NCI-H2081 (cell line): ENCODE data around the gene RAB40AL.
"Not testable (repeated sequence)": the region's sequence is repeated elsewhere in the genome, so short reads cannot be mapped to it uniquely, and the experiment has no call there.

ENCODE experiments used
- DNase-seq, 2 experiments: peaks; one replicate each; lab custom pipeline; 2025; lab: John Stamatoyannopoulos, UW

RAB40AL gene

GRCh38 chrX:102936972-102937371 lies at the start of gene RAB40AL:
Gene RAB40AL (plus strand): TSS chrX:102937272. CDS start chrX:102937319, 47 bp downstream.
- DNase-seq: not testable (repeated sequence)

- DNase-seq: no peak
Measured at GRCh38 chrX:102887687-102888086, 49.4 kb upstream of the RAB40AL start.

GRCh38 chrX:102892103-102892502 lies 45.0 kb upstream of the RAB40AL start:
- DNase-seq: no peak

GRCh38 chrX:102899940-102900916 lies 36.8 kb upstream of the RAB40AL start:
- DNase-seq: peak; percentile 60 to 79

GRCh38 chrX:102902355-102902754 lies 34.7 kb upstream of the RAB40AL start:
- no peak for DNase-seq

GRCh38 chrX:102930990-102931756 lies 5.9 kb upstream of the RAB40AL start:
- DNase-seq: no peak

GRCh38 chrX:102934624-102935023 lies 2.4 kb upstream of the RAB40AL start:
- DNase-seq: peak; percentile 10 to 26

- peak; percentile 59 to 61 for DNase-seq
Measured at GRCh38 chrX:102950908-102951866, 14.1 kb downstream of the RAB40AL start.

- DNase-seq: no peak
Measured at GRCh38 chrX:102957751-102958150, 20.7 kb downstream of the RAB40AL start.

- peak in 1 of 2 experiments; percentile 25 for DNase-seq
Measured at GRCh38 chrX:102958794-102959193, 21.7 kb downstream of the RAB40AL start.

- DNase-seq: no peak
Measured at GRCh38 chrX:102959471-102959870, 22.4 kb downstream of the RAB40AL start.

- no peak for DNase-seq
Measured at GRCh38 chrX:102963955-102964354, 26.9 kb downstream of the RAB40AL start.

- peak; percentile 14 to 35 for DNase-seq
Measured at GRCh38 chrX:102964940-102965339, 27.9 kb downstream of the RAB40AL start.

- no peak for DNase-seq
Measured at GRCh38 chrX:102966701-102967100, 29.6 kb downstream of the RAB40AL start.

- DNase-seq: no peak
Measured at GRCh38 chrX:102968216-102968615, 31.1 kb downstream of the RAB40AL start.

- DNase-seq: not testable (repeated sequence)
Measured at GRCh38 chrX:102971536-102971935, 34.5 kb downstream of the RAB40AL start.

GRCh38 chrX:102975016-102975415 lies 37.9 kb downstream of the RAB40AL start:
- no peak for DNase-seq

GRCh38 chrX:102976286-102976685 lies 39.2 kb downstream of the RAB40AL start:
- DNase-seq: no peak

- no peak for DNase-seq
Measured at GRCh38 chrX:102976793-102977495, 39.9 kb downstream of the RAB40AL start.

GRCh38 chrX:102978594-102978993 lies 41.5 kb downstream of the RAB40AL start:
- DNase-seq: no peak

- no peak for DNase-seq
Measured at GRCh38 chrX:102979536-102979935, 42.5 kb downstream of the RAB40AL start.
